ENCODE results near the gene AKR1A1. TPM values are rescaled to one million over a fixed set of nuclear protein-coding genes. Genes with fewer than 3 reads are reported as not detected.
"Not testable (repeated sequence)": the region's sequence is repeated elsewhere in the genome, so short reads cannot be mapped to it uniquely, and the experiment has no call there.

AKR1A1 gene
- total RNA-seq, 1 donor from 2014 or later, result 154 TPM

DNA sequence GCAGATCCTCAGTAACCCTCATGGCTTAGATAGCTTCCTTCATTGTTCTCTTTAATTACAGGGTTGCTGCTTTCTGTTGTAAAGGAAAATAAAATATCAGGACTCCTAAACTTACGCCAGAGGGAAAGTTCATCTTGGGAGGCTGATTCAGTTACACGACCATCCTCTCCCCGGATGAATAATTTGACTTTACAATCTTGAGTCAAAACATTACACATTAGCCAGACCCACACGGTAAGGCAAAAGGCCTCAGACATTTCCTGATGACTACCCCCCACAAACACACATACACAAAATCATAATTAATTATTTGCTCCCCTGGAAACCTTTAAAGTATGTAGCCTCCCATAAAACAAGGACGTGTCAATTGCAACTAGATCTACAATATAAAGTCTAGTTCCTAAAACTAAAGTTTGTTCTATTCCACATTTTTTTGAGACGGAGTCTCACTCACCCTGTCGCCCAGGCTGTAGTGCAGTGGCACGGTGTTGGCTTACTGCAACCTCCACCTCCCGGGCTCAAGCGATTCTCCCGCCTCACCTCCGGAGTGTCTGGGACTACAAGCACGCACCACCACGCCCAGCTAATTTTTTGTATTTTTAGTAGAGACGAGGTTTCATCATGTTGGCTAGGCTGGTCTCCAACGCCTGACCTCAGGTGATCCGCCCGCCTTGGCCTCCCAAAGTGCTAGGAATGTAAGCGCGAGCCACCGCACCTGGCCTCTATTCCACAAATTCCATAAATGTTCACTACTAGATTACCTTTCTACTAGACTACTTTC is 28.1 kb upstream of the AKR1A1 start:
- no peak for DNase-seq (ENCODE audit: low spot score)
- TF ChIP-seq, protein P1, sequence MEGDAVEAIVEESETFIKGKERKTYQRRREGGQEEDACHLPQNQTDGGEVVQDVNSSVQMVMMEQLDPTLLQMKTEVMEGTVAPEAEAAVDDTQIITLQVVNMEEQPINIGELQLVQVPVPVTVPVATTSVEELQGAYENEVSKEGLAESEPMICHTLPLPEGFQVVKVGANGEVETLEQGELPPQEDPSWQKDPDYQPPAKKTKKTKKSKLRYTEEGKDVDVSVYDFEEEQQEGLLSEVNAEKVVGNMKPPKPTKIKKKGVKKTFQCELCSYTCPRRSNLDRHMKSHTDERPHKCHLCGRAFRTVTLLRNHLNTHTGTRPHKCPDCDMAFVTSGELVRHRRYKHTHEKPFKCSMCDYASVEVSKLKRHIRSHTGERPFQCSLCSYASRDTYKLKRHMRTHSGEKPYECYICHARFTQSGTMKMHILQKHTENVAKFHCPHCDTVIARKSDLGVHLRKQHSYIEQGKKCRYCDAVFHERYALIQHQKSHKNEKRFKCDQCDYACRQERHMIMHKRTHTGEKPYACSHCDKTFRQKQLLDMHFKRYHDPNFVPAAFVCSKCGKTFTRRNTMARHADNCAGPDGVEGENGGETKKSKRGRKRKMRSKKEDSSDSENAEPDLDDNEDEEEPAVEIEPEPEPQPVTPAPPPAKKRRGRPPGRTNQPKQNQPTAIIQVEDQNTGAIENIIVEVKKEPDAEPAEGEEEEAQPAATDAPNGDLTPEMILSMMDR (IDR thresholded peaks at IDR 0.05), result no peak
- H3K27ac Mint-ChIP-seq (ENCODE audit: unreplicated experiment), result peak overlapping the region; percentile 93
- no peaks in the 10 kb centered on the region for H3K36me3 Mint-ChIP-seq (ENCODE audit: low read depth)
- peak overlapping the region; percentile 96 for H3K4me3 Mint-ChIP-seq (ENCODE audit: unreplicated experiment)
- H3K9me3 Mint-ChIP-seq (ENCODE audit: low read depth), result no peaks in the 10 kb centered on the region
- no peaks in the 10 kb centered on the region for H3K27me3 Mint-ChIP-seq (ENCODE audit: low read depth)
- H3K4me1 Mint-ChIP-seq (ENCODE audit: low read depth), result peaks cover 43% of the 10 kb centered on the region

DNA sequence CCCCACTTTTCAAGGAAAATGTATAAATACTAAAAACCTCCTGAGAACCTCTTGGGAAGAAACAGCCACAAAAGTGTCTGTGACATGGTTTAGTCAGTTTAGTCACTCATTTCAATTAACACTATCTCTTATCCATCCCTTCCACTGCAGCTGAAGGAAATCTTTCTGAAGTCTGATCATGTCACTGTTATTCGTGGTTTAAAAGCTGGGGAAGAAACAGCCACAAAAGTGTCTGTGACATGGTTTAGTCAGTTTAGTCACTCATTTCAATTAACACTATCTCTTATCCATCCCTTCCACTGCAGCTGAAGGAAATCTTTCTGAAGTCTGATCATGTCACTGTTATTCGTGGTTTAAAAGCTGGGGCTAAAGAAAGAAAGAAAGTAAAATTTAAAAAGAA is 27.1 kb upstream of the AKR1A1 start:
- peaks cover 41% of the 10 kb centered on the region for H3K4me1 Mint-ChIP-seq (ENCODE audit: low read depth)
- DNase-seq (ENCODE audit: low spot score); H3K27me3 Mint-ChIP-seq (ENCODE audit: low read depth); H3K36me3 Mint-ChIP-seq (ENCODE audit: low read depth); H3K27ac Mint-ChIP-seq (ENCODE audit: unreplicated experiment); H3K4me3 Mint-ChIP-seq (ENCODE audit: unreplicated experiment); H3K9me3 Mint-ChIP-seq (ENCODE audit: low read depth): not testable (repeated sequence)

DNA sequence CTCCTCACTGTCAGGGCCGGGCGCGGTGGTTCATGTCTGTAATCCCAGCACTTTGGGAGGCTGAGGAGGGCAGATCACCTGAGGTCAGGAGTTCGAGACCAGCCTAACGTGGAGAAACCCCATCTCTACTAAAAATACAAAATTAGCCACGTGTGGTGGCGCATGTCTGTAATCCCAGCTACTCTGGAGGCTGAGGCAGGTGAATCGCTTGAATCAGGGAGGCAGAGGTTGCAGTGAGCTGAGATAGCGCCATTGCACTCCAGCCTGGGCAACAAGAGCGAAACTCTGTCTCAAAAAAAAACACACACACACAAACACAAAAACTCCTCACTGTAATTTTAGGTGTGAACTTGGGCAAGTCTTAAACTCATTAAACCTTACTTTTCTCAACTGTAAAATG is 26.7 kb upstream of the AKR1A1 start:
- DNase-seq (ENCODE audit: low spot score); H3K36me3 Mint-ChIP-seq (ENCODE audit: low read depth); H3K9me3 Mint-ChIP-seq (ENCODE audit: low read depth); H3K4me3 Mint-ChIP-seq (ENCODE audit: unreplicated experiment); H3K27ac Mint-ChIP-seq (ENCODE audit: unreplicated experiment); H3K27me3 Mint-ChIP-seq (ENCODE audit: low read depth): not testable (repeated sequence)
- peaks cover 36% of the 10 kb centered on the region for H3K4me1 Mint-ChIP-seq (ENCODE audit: low read depth)

DNA sequence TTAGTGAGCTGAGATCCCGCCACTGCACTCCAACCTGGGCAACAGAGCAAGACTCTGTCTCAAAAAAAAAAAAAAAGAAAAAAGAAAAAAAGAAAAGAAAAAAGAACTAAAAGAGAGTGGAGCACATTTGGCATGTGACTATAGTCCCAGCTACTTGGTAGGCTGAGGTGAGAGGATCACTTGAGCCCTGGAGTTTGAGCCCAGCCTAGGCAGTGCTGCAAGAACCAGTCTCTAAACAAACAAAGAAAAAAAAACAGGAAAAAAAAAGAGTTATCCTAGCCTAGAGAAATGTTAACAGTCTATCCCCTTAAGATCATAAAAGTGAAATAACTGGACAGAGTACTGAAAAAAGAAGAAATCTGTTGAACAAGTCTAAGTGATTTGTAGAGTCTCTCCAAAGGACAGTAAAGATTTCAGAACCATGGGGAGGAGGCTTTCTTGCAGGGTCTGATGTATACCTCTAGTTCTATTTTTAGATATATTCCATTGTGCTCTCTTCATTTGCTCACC is 24.4 kb upstream of the AKR1A1 start:
- Mint-ChIP-seq H3K36me3 (ENCODE audit: low read depth) (no peaks in the 10 kb centered on the region), H3K27me3 (ENCODE audit: low read depth) (no peaks in the 10 kb centered on the region), H3K9me3 (ENCODE audit: low read depth) (no peaks in the 10 kb centered on the region), H3K27ac (ENCODE audit: unreplicated experiment) (no peak overlapping the region), H3K4me3 (ENCODE audit: unreplicated experiment) (no peak overlapping the region), H3K4me1 (ENCODE audit: low read depth) (peaks cover 22% of the 10 kb centered on the region)
- no peak for DNase-seq (ENCODE audit: low spot score)
- TF ChIP-seq, protein P1 (IDR thresholded peaks at IDR 0.05), result no peak

DNA sequence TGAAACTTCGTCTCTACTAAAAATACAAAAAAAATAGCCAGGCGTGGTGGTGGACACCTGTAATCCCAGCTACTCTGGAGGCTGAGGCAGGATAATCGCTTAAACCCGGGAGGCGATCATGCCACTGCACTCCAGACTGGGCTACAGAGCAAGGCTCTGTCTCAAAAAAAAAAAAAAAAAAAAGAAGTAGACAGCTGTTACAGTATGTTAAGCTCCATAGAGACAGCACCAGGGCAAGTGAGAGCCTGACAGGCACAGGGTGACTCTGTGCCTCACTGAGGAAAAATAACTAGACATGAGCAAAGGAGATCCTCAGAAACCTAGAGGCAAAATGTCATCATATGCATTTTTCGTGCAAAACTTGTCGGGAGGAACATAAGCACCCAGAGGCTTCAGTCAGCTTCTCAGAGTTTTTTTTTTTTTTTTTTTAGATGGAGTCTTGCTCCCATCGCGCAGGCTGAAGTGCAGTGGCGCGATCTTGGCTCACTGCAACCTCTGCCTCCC is 19.9 kb upstream of the AKR1A1 start:
- Mint-ChIP-seq H3K36me3 (ENCODE audit: low read depth) (no peaks in the 10 kb centered on the region), H3K27ac (ENCODE audit: unreplicated experiment) (no peak overlapping the region), H3K4me1 (ENCODE audit: low read depth) (peaks cover 4% of the 10 kb centered on the region), H3K27me3 (ENCODE audit: low read depth) (no peaks in the 10 kb centered on the region), H3K9me3 (ENCODE audit: low read depth) (no peaks in the 10 kb centered on the region), H3K4me3 (ENCODE audit: unreplicated experiment) (no peak overlapping the region)
- DNase-seq (ENCODE audit: low spot score), result no peak
- TF ChIP-seq, protein P1 (IDR thresholded peaks at IDR 0.05), result no peak

DNA sequence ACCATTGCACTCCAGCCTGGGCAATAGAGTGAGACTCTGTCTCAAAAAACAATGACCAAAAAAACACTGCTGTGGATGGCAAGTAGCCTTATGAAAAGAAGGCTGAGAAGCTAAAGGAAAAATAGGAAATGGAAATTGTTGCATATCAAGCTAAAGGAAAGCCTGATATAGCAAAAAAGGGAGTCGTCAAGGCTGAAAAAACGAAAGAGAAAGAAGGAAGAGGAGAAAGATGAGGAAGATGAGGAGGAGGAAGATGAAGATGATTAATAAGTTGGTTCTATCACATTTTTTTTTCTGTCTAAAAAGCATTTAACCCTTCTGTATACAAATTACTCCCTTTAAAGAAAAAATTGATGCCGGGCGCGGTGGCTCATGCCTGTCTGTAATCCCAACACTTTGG is 18.8 kb upstream of the AKR1A1 start:
- H3K36me3 Mint-ChIP-seq (ENCODE audit: low read depth), result no peaks in the 10 kb centered on the region
- no peak overlapping the region for H3K4me3 Mint-ChIP-seq (ENCODE audit: unreplicated experiment)
- H3K4me1 Mint-ChIP-seq (ENCODE audit: low read depth), result no peaks in the 10 kb centered on the region
- H3K27ac Mint-ChIP-seq (ENCODE audit: unreplicated experiment), result no peak overlapping the region
- TF ChIP-seq, protein P1 (IDR thresholded peaks at IDR 0.05), result no peak
- no peaks in the 10 kb centered on the region for H3K27me3 Mint-ChIP-seq (ENCODE audit: low read depth)
- H3K9me3 Mint-ChIP-seq (ENCODE audit: low read depth), result no peaks in the 10 kb centered on the region
- no peak for DNase-seq (ENCODE audit: low spot score)
